GM12878 (cell line): ENCODE data around the gene UBXN6.

Experiments used
- CHD4 ChIP-seq: fragments of 200-600 bp; sonication (generic); IDR thresholded peaks from 2 replicates; pipeline ENCODE4 v1.6.1; 2016; ENCODE audit warnings: mild to moderate bottlenecking
- CTCF ChIP-seq, 3 experiments: IDR thresholded peaks in 2 of 3; conservative IDR thresholded peaks in 1 of 3; 2 replicates each; pipeline ENCODE4 v1.5.1; 2011; ENCODE audit warnings: low read depth in 3 of 3, low read length in 3 of 3, mild to moderate bottlenecking in 3 of 3, control low read depth in 2 of 3, moderate library complexity in 2 of 3, inconsistent platforms in 1 of 3, mixed read lengths in 1 of 3; ENCODE audit not compliant: control insufficient read depth in 2 of 3, insufficient read depth in 1 of 3; ENCODE audit errors: extremely low read depth in 1 of 3
- EED ChIP-seq: sonication (generic); IDR thresholded peaks from 2 replicates; pipeline ENCODE4 v1.6.1; 2016; ENCODE audit warnings: antibody characterized with exemption, low read depth
- FOXM1 ChIP-seq: IDR thresholded peaks from 2 replicates; pipeline ENCODE4 v1.6.1; 2012; ENCODE audit warnings: low read depth, mild to moderate bottlenecking, inconsistent platforms, low read length, moderate library complexity
- MTA3 ChIP-seq: IDR thresholded peaks from 2 replicates; pipeline ENCODE4 v1.6.1; 2012; ENCODE audit warnings: low read length, inconsistent platforms, borderline replicate concordance
- PAX5 ChIP-seq: IDR thresholded peaks from 2 replicates; pipeline ENCODE4 v1.6.1; 2011; ENCODE audit warnings: low read depth, low read length, borderline replicate concordance
- RAD21 ChIP-seq: IDR thresholded peaks from 2 replicates; pipeline ENCODE4 v1.6.1; 2011; ENCODE audit warnings: mild to moderate bottlenecking, low read depth, low read length, moderate library complexity; ENCODE audit not compliant: insufficient read depth
- RAD51 ChIP-seq: fragments of 450-650 bp; IDR thresholded peaks from 2 replicates; pipeline ENCODE4 v1.6.1; 2016; ENCODE audit warnings: moderate library complexity, mild to moderate bottlenecking, inconsistent platforms
- RB1 ChIP-seq: fragments of 450-650 bp; formaldehyde crosslinking; IDR thresholded peaks from 2 replicates; pipeline ENCODE4 v1.6.1; 2017; ENCODE audit warnings: mild to moderate bottlenecking, borderline replicate concordance
- REST ChIP-seq: IDR thresholded peaks from 2 replicates; pipeline ENCODE4 v1.6.1; 2012; ENCODE audit warnings: mild to moderate bottlenecking, low read depth, low read length
- SPI1 ChIP-seq: IDR thresholded peaks from 2 replicates; pipeline ENCODE4 v1.6.1; 2011; ENCODE audit warnings: low read depth, mild to moderate bottlenecking, low read length, moderate library complexity, borderline replicate concordance; ENCODE audit not compliant: insufficient read depth
- TARDBP ChIP-seq: IDR thresholded peaks from 2 replicates; pipeline ENCODE4 v1.6.1; 2016; ENCODE audit warnings: borderline replicate concordance
- YY1 ChIP-seq: IDR thresholded peaks from 2 replicates; pipeline ENCODE4 v1.6.1; 2011; ENCODE audit warnings: low read depth, mild to moderate bottlenecking, low read length
- ZNF217 ChIP-seq: fragments of 450-650 bp; IDR thresholded peaks from 2 replicates; pipeline ENCODE4 v1.6.1; 2017; ENCODE audit warnings: antibody characterized with exemption, mild to moderate bottlenecking

- TF ChIP-seq RB1 (no peak), CHD4 (no peak), RAD21 (no peak), ZNF217 (no peak), REST (no peak), CTCF (IDR thresholded peaks at IDR 0.05 in 2 of 3, conservative IDR thresholded peaks at IDR 0.05 in 1 of 3; ENCODE audit: control insufficient read depth in 2 of 3, extremely low read depth in 1 of 3, insufficient read depth in 1 of 3, low read depth in 3 of 3, low read length in 3 of 3) (peak; percentile 19 to 65 (median 41); a peak in 5 of 6 replicates), MTA3 (no peak), EED (no peak), FOXM1 (no peak), TARDBP (no peak), YY1 (no peak), RAD51 (no peak), SPI1 (no peak), PAX5 (no peak)
These were observed 37.9 kb upstream of the UBXN6 start for GRCh38 chr19:4495471-4495870.
